Uterus (tissue), 2 donors: ENCODE results near the gene SPSB3.

ENCODE experiments used
- CTCF ChIP-seq, 4 experiments: fragments of 200-600 bp in 2 of 4; fragments of 450-650 bp in 2 of 4; sonication (generic) in 2 of 4; IDR thresholded peaks; one replicate each; pipeline ENCODE4 v1.5.1; 2016 to 2019; ENCODE audit warnings: antibody characterized with exemption in 4 of 4, mild to moderate bottlenecking in 2 of 4, moderate library complexity in 1 of 4
- POLR2A ChIP-seq, 2 donors: fragments of 450-650 bp; IDR thresholded peaks; one replicate each; pipeline ENCODE4 v1.6.1; 2016; ENCODE audit warnings: antibody characterized with exemption in 2 of 2, mild to moderate bottlenecking in 1 of 2, moderate library complexity in 1 of 2

GRCh38 chr16:1745900-1746692 is 36.3 kb downstream of the SPSB3 start:
- TF ChIP-seq CTCF (IDR thresholded peaks at IDR 0.05) (no peak), POLR2A (IDR thresholded peaks at IDR 0.05) (no peak)
